B cell (primary cell): ENCODE data around the gene MEF2C. TPM values are rescaled to one million over a fixed set of nuclear protein-coding genes. Genes with fewer than 3 reads are reported as not detected.

Source experiments
- ATAC-seq: fragments of 200-7000 bp; cut with Tn5 transposase; one replicate; pipeline ENCODE4 v1.10.0; 2021; ENCODE audit warnings: low read depth, mild to moderate bottlenecking, moderate number of reproducible peaks, moderate library complexity
- CTCF ChIA-PET: fragments of 350-600 bp; sonication (Branson Sonifier 250); formaldehyde crosslinking; loops from one replicate; lab custom pipeline; 2021; ENCODE audit warnings: antibody characterized with exemption, inconsistent platforms; lab: Charles Lee
- POLR2A ChIA-PET: fragments of 350-600 bp; sonication (Branson Sonifier 250); formaldehyde crosslinking; loops from one replicate; lab custom pipeline; 2021; ENCODE audit warnings: antibody characterized with exemption; lab: Charles Lee
- DNase-seq: peaks from one replicate; pipeline ENCODE4 v3.0.0; 2013
- H2AFZ ChIP-seq: 2 replicates; pipeline ENCODE4 v1.6.1; 2012; ENCODE audit warnings: mild to moderate bottlenecking, low read depth, low read length; ENCODE audit not compliant: insufficient read depth, poor library complexity, severe bottlenecking
- H3K27ac ChIP-seq, 2 donors: 1 replicate in 1 of 2; 2 replicates in 1 of 2; pipeline ENCODE4 v1.5.1; 2012 to 2013; ENCODE audit warnings: low read length in 2 of 2, mild to moderate bottlenecking in 2 of 2, moderate library complexity in 1 of 2
- H3K27me3 ChIP-seq, 4 experiments: fragments of 200-600 bp in 1 of 4; sonication (generic) in 1 of 4; replicated peaks in 1 of 4; 1 replicate in 2 of 4; 2 replicates in 2 of 4; pipeline versions ENCODE4 v1.6.1 to v1.7.0; 2013 to 2016; ENCODE audit warnings: low read length in 3 of 4, mild to moderate bottlenecking in 2 of 4, mixed read lengths in 1 of 4, moderate library complexity in 1 of 4; ENCODE audit not compliant: insufficient read depth in 4 of 4, control insufficient read depth in 3 of 4; ENCODE audit errors: control extremely low read depth in 1 of 4
- H3K36me3 ChIP-seq, 2 experiments: replicated peaks in 1 of 2; 1 replicate in 1 of 2; 2 replicates in 1 of 2; pipeline versions ENCODE4 v1.6.1 to v1.7.1; 2013; ENCODE audit warnings: low read length in 1 of 2; ENCODE audit not compliant: insufficient read depth in 2 of 2, control insufficient read depth in 1 of 2; ENCODE audit errors: control extremely low read depth in 1 of 2, extremely low read depth in 1 of 2
- H3K4me1 ChIP-seq, 2 donors: fragments of 200-600 bp in 1 of 2; sonication (generic) in 1 of 2; 1 replicate in 1 of 2; 2 replicates in 1 of 2; pipeline versions ENCODE4 v1.5.1 to v1.6.1; 2013 to 2017; ENCODE audit warnings: low read length in 2 of 2; ENCODE audit not compliant: control insufficient read depth in 2 of 2, insufficient read depth in 2 of 2
- H3K4me2 ChIP-seq: replicated peaks from 2 replicates; pipeline ENCODE3; 2012; ENCODE audit warnings: mild to moderate bottlenecking, low read depth, low read length; ENCODE audit not compliant: poor library complexity, severe bottlenecking
- H3K4me3 ChIP-seq, 5 experiments: fragments of 200-600 bp in 1 of 5; sonication (generic) in 1 of 5; 1 replicate in 3 of 5; 2 replicates in 2 of 5; pipeline versions ENCODE4 v1.5.1 to v1.7.0; 2011 to 2016; ENCODE audit warnings: low read length in 4 of 5, mild to moderate bottlenecking in 4 of 5, low read depth in 2 of 5, control low read depth in 1 of 5, moderate library complexity in 1 of 5; ENCODE audit not compliant: insufficient read depth in 1 of 5; ENCODE audit errors: control extremely low read depth in 1 of 5, extremely low read depth in 1 of 5
- H3K79me2 ChIP-seq: fragments of 200-600 bp; sonication (generic); one replicate; pipeline ENCODE4 v1.6.0; 2016; ENCODE audit warnings: low read length; ENCODE audit not compliant: control insufficient read depth, insufficient read depth
- H3K9ac ChIP-seq: fragments of 200-600 bp; sonication (generic); 2 replicates; pipeline ENCODE4 v1.6.1; 2017; ENCODE audit warnings: mild to moderate bottlenecking, low read length, moderate library complexity
- H3K9me3 ChIP-seq, 3 donors: one replicate each; pipeline versions ENCODE4 v1.6.1 to v1.7.1; 2013; ENCODE audit warnings: low read length in 2 of 3; ENCODE audit not compliant: control insufficient read depth in 2 of 3, insufficient read depth in 1 of 3; ENCODE audit errors: control extremely low read depth in 1 of 3
- H4K20me1 ChIP-seq: 2 replicates; pipeline ENCODE4 v1.6.0; 2012; ENCODE audit warnings: mild to moderate bottlenecking, low read length; ENCODE audit not compliant: insufficient read depth, control insufficient read depth, poor library complexity, severe bottlenecking
- H3K27ac Mint-ChIP-seq: one replicate; pipeline ENCODE4 v1.8.0; 2021; ENCODE audit warnings: mixed read lengths
- H3K27me3 Mint-ChIP-seq: one replicate; pipeline ENCODE4 v1.8.0; 2021; ENCODE audit warnings: mixed read lengths
- H3K4me1 Mint-ChIP-seq: one replicate; pipeline ENCODE4 v1.8.0; 2021; ENCODE audit warnings: mixed read lengths
- H3K4me3 Mint-ChIP-seq: one replicate; pipeline ENCODE4 v1.8.0; 2021; ENCODE audit warnings: mixed read lengths
- H3K9me3 Mint-ChIP-seq: one replicate; pipeline ENCODE4 v1.8.0; 2022; ENCODE audit warnings: mixed read lengths; ENCODE audit not compliant: insufficient read depth
- EZH2 ChIP-seq: IDR thresholded peaks from 2 replicates; pipeline ENCODE4 v1.6.1; 2012; ENCODE audit warnings: borderline replicate concordance, low read depth, mild to moderate bottlenecking, moderate library complexity, low read length; ENCODE audit not compliant: insufficient read depth, poor library complexity, severe bottlenecking
- WGBS: methylation state at CpG from one replicate; pipeline ENCODE4 v1.1.5; 2013; ENCODE audit warnings: missing lambda C conversion rate; ENCODE audit not compliant: insufficient coverage; 5-methylcytosine and 5-hydroxymethylcytosine counted together
- intact Hi-C: fragments of 100-400 bp; cut with micrococcal nuclease; formaldehyde crosslinking; loops from one replicate; pipeline ENCODE4 v1.10.0; 2022
- polyA plus RNA-seq: library from polyadenylated mRNA; depleted of rRNA; stranded (reverse); fragments of >200 nt; gene quantifications from 2 replicates; pipeline ENCODE4 v1.2.3, GENCODE V29; 2012
- total RNA-seq, 2 donors: library from RNA; stranded (reverse); fragments of 120-200 nt in 1 of 2; gene quantifications; 1 replicate in 1 of 2; 2 replicates in 1 of 2; pipeline versions ENCODE4 v1.2.3 to v1.2.4, GENCODE V29; 2013 to 2022
- TF ChIP-seq, protein P1 (sequence below): fragments of 200-600 bp; IDR thresholded peaks from one replicate; pipeline ENCODE4 v1.8.0; 2022; ENCODE audit warnings: antibody characterized with exemption, mild to moderate bottlenecking

The MEF2C gene
- total and polyA plus RNA-seq, 2 donors (not counting 1 experiment from before 2014, with no cell fraction given), result 97.4 to 354 TPM

DNA sequence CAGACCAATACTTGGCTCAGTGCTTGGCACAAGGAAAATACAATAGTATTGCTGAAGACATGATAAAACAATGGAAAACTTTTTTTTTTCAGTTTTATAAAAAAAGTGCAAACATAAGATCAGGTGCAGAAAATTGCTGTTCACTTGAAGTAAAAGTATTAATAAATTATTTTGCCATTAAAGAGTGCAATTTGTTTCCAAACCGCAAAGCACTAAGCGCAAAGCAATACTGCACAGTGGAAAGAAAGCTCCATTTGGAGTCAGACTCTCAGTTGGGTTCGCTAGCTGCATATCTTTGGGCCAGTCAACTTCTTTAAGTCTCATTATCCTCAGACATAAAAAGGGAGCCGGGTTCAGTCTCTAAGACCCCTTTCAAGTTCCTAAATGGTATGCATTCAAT lies 45.8 kb downstream of the MEF2C start:
- ATAC-seq (no peak), DNase-seq (no peak)
- Histone ChIP-seq H3K27ac (peak overlapping the region in 1 of 2 donors; percentile 78), H4K20me1 (no peaks in the 10 kb centered on the region), H3K4me2 (peak overlapping the region; percentile 50), H3K4me1 (peaks cover 39 to 58% of the 10 kb centered on the region in 2 donors), H3K36me3 (peaks cover 8 to 19% of the 10 kb centered on the region in 2 experiments), H3K27me3 (no peaks in the 10 kb centered on the region), H2AFZ (no peak overlapping the region), H3K4me3 (no peak overlapping the region), H3K9ac (peak overlapping the region; percentile 4), H3K79me2 (peaks cover 97% of the 10 kb centered on the region), H3K9me3 (no peaks in the 10 kb centered on the region)
- TF ChIP-seq EZH2, result no peak
- TF ChIP-seq, protein P1, sequence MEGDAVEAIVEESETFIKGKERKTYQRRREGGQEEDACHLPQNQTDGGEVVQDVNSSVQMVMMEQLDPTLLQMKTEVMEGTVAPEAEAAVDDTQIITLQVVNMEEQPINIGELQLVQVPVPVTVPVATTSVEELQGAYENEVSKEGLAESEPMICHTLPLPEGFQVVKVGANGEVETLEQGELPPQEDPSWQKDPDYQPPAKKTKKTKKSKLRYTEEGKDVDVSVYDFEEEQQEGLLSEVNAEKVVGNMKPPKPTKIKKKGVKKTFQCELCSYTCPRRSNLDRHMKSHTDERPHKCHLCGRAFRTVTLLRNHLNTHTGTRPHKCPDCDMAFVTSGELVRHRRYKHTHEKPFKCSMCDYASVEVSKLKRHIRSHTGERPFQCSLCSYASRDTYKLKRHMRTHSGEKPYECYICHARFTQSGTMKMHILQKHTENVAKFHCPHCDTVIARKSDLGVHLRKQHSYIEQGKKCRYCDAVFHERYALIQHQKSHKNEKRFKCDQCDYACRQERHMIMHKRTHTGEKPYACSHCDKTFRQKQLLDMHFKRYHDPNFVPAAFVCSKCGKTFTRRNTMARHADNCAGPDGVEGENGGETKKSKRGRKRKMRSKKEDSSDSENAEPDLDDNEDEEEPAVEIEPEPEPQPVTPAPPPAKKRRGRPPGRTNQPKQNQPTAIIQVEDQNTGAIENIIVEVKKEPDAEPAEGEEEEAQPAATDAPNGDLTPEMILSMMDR, result no peak
- ChIA-PET CTCF (interaction anchor here (0.6 to 1.7 kb wide), 6 partner anchors 8 to 108 kb away, joined by 3 to 5 read pairs (median 4); partner anchors contain the start of gene MEF2C), POLR2A (interaction anchor here (0.7 kb wide), 1 partner anchor 25 kb away, joined by 10 read pairs; no protein-coding TSS in a partner anchor)
- peaks cover 70% of the 10 kb centered on the region for H3K4me1 Mint-ChIP-seq
- no peaks in the 10 kb centered on the region for H3K27me3 Mint-ChIP-seq
- H3K4me3 Mint-ChIP-seq, result no peak overlapping the region
- intact Hi-C loops, result no loop called here
- WGBS, result 100% methylated on average over 2 of the region's 4 CpGs
- no peak overlapping the region for H3K27ac Mint-ChIP-seq
- no peaks in the 10 kb centered on the region for H3K9me3 Mint-ChIP-seq

DNA sequence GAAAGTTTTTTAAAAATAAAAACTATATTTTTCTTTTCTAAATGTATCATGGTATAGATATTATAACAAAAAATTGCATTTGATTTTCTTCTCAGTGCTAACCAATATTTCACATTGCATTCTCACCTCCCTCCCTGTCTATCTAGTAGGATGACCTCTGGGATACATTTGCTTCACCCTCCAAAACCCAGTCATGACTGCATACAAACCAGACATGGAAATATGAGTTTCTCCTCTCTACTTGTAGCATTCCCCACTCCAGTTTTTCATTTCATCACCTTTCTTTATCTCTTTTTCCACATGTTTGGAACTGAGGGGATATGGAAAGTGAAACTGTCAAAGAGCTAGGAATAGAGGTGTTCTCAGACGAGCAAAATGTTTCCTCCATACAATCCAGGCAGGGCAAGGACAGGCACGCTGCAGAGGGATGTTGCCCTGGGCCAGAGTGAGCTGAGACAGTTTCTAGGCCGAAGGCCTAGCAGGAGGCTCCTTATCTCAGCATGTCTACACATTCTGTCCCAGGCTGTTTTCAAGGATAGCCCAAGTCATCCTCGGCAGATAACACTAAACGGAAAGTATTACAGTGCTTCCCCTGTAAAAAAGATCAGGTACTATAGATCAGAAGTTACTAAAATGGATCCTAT lies 46.7 kb downstream of the MEF2C start:
- Mint-ChIP-seq H3K9me3 (no peaks in the 10 kb centered on the region), H3K27me3 (no peaks in the 10 kb centered on the region), H3K4me1 (peaks cover 73% of the 10 kb centered on the region), H3K27ac (peak overlapping the region; percentile 87), H3K4me3 (peak overlapping the region; percentile 75)
- 66% methylated on average over 2 of the region's 5 CpGs for WGBS
- peak overlapping the region in 2 of 5 experiments; percentile 15 to 35 for H3K4me3 ChIP-seq
- intact Hi-C loops, result loop anchor here (1.0 kb wide), 1 partner anchor 9 kb away; no protein-coding TSS in a partner anchor
- H2AFZ ChIP-seq, result peak overlapping the region; percentile 60
- peaks cover 45 to 67% of the 10 kb centered on the region in 2 donors for H3K4me1 ChIP-seq
- ChIA-PET POLR2A (interaction anchor here (0.5 to 0.6 kb wide), 2 partner anchors 11 to 102 kb away, joined by 3 to 4 read pairs; no protein-coding TSS in a partner anchor), CTCF (interaction anchor here (0.9 to 1.7 kb wide), 3 partner anchors 14 to 108 kb away, joined by 4 to 5 read pairs (median 4); partner anchors contain the start of gene MEF2C)
- peak; percentile 36 for DNase-seq
- no peak for TF ChIP-seq EZH2
- TF ChIP-seq, protein P1, result no peak
- H3K4me2 ChIP-seq, result peak overlapping the region; percentile 50
- no peaks in the 10 kb centered on the region for H4K20me1 ChIP-seq
- H3K9ac ChIP-seq, result peak overlapping the region; percentile 4
- peak overlapping the region; percentile 31 to 78 for H3K27ac ChIP-seq
- peaks cover 8 to 19% of the 10 kb centered on the region in 2 experiments for H3K36me3 ChIP-seq
- ATAC-seq, result no peak
- H3K9me3 ChIP-seq, result no peaks in the 10 kb centered on the region
- peaks cover 98% of the 10 kb centered on the region for H3K79me2 ChIP-seq
- H3K27me3 ChIP-seq, result no peaks in the 10 kb centered on the region
